Testis (tissue), 3 donors: Measurements from ENCODE around the gene TMEM209. TPM values are rescaled to one million over a fixed set of nuclear protein-coding genes. Genes with fewer than 3 reads are reported as not detected.

Experiments
- DNase-seq: peaks from one replicate; pipeline ENCODE4 v3.0.0-alpha.2; 2019
- H3K27ac ChIP-seq, 2 donors: fragments of 200-600 bp; sonication (generic); one replicate each; pipeline ENCODE4 v1.5.1; 2019
- H3K27me3 ChIP-seq: fragments of 200-600 bp; sonication (generic); one replicate; pipeline ENCODE4 v1.5.1; 2019
- H3K36me3 ChIP-seq: fragments of 200-600 bp; sonication (generic); one replicate; pipeline ENCODE4 v1.5.1; 2017; ENCODE audit warnings: low read depth; ENCODE audit errors: missing control alignments
- H3K4me1 ChIP-seq: fragments of 200-600 bp; sonication (generic); one replicate; pipeline ENCODE4 v1.5.1; 2019
- H3K4me3 ChIP-seq, 2 donors: fragments of 200-600 bp; sonication (generic); one replicate each; pipeline ENCODE4 v1.5.1; 2017 to 2019
- H3K9me3 ChIP-seq: fragments of 200-600 bp; sonication (generic); one replicate; pipeline ENCODE4 v1.5.1; 2017
- POLR2A ChIP-seq: fragments of 450-650 bp; IDR thresholded peaks from one replicate; pipeline ENCODE4 v1.6.1; 2017; ENCODE audit warnings: antibody characterized with exemption, mild to moderate bottlenecking, moderate library complexity
- WGBS, 2 donors: methylation state at CpG; one replicate each; pipeline ENCODE4 v1.1.5; 2018; 5-methylcytosine and 5-hydroxymethylcytosine counted together
- intact Hi-C: fragments of 100-400 bp; cut with DNase I; formaldehyde crosslinking; loops from one replicate; pipeline ENCODE4 v1.15.1; 2023; ENCODE audit warnings: low total_unique reads
- polyA plus RNA-seq: library from polyadenylated mRNA; stranded (reverse); fragments of 350-450 nt; fragmentation: Illumina TruSeq; extraction: RNeasy Lipid Tissue Mini Kit (QIAGEN cat#74804); gene quantifications from one replicate; pipeline ENCODE4 v1.2.3, GENCODE V29; 2014; ENCODE audit warnings: low read depth, low replicate concordance; ENCODE audit not compliant: insufficient read depth
- total RNA-seq, 2 donors: library from RNA; depleted of rRNA; stranded (reverse); fragments of >200 nt; gene quantifications; one replicate each; pipeline ENCODE4 v1.2.3, GENCODE V29; 2016
- TF ChIP-seq, protein P1 (sequence below), 3 experiments: fragments of 450-650 bp in 2 of 3; fragments of 200-600 bp in 1 of 3; sonication (generic) in 1 of 3; IDR thresholded peaks; one replicate each; pipeline ENCODE4 v1.5.1; 2016 to 2019; ENCODE audit warnings: antibody characterized with exemption in 3 of 3, mild to moderate bottlenecking in 2 of 3, moderate library complexity in 1 of 3

TMEM209 gene
- total and polyA plus RNA-seq, 3 donors from 2014 or later = 28.4 to 37.5 (median 33.8) TPM

DNA sequence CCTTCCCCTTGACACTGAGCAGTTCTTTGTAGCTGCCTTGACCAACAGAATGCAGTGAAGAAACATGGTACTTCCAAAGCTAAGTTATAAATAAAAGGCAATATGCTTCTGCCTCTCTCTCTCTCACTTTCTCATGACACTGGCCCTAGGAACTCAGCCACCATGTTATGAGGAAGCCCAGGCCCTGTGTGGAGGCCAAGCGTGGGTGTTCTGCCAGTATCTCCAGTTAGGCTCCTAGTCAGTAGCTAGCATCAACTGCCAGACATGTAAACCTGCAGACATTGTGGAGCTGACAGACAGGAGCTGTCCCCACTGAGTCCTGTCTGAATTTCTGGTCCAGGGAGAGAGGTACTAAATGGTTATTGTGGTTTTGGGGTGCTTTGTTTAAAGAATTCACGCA lies 45.2 kb downstream of the TMEM209 start:
- no peaks in the 10 kb centered on the region for H3K27me3 ChIP-seq
- no peak for DNase-seq
- WGBS, 2 donors = 95 to 96% methylated on average over 2 of the region's 2 CpGs
- intact Hi-C loops = no loop called here
- TF ChIP-seq, protein P1, sequence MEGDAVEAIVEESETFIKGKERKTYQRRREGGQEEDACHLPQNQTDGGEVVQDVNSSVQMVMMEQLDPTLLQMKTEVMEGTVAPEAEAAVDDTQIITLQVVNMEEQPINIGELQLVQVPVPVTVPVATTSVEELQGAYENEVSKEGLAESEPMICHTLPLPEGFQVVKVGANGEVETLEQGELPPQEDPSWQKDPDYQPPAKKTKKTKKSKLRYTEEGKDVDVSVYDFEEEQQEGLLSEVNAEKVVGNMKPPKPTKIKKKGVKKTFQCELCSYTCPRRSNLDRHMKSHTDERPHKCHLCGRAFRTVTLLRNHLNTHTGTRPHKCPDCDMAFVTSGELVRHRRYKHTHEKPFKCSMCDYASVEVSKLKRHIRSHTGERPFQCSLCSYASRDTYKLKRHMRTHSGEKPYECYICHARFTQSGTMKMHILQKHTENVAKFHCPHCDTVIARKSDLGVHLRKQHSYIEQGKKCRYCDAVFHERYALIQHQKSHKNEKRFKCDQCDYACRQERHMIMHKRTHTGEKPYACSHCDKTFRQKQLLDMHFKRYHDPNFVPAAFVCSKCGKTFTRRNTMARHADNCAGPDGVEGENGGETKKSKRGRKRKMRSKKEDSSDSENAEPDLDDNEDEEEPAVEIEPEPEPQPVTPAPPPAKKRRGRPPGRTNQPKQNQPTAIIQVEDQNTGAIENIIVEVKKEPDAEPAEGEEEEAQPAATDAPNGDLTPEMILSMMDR (IDR thresholded peaks at IDR 0.05) = no peak
- no peak for TF ChIP-seq POLR2A
- no peak overlapping the region for H3K27ac ChIP-seq
- H3K4me3 ChIP-seq = no peak overlapping the region
- H3K9me3 ChIP-seq = no peaks in the 10 kb centered on the region
- H3K4me1 ChIP-seq = no peaks in the 10 kb centered on the region
- no peaks in the 10 kb centered on the region for H3K36me3 ChIP-seq

DNA sequence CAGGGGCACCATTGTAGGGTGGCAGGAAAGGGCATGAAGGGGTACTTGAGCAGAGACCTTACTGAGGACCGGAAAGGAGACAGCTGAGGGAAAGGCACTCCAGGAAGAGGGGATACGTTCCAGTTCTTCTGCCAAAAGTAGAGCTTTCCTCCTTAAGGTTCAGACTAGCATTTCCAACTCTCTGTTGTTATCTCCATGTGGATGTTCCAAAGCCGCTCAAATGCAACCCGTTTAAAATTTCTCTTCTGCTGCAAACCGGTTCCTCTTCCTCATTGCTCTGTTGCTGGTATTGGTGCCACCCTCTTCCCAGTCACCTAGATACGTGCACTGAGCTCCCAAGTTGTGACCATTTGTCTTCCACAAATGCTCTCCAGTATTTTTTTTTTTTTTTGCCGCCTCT lies 47.5 kb downstream of the TMEM209 start:
- WGBS, 2 donors = 93 to 94% methylated on average over 7 of the region's 7 CpGs
- H3K27ac ChIP-seq = no peak overlapping the region
- no peaks in the 10 kb centered on the region for H3K27me3 ChIP-seq
- no peak overlapping the region for H3K4me3 ChIP-seq
- TF ChIP-seq, protein P1 (IDR thresholded peaks at IDR 0.05) = no peak
- TF ChIP-seq POLR2A = no peak
- intact Hi-C loops = no loop called here
- no peaks in the 10 kb centered on the region for H3K36me3 ChIP-seq
- peaks cover 12% of the 10 kb centered on the region for H3K4me1 ChIP-seq
- H3K9me3 ChIP-seq = no peaks in the 10 kb centered on the region
- DNase-seq = no peak

DNA sequence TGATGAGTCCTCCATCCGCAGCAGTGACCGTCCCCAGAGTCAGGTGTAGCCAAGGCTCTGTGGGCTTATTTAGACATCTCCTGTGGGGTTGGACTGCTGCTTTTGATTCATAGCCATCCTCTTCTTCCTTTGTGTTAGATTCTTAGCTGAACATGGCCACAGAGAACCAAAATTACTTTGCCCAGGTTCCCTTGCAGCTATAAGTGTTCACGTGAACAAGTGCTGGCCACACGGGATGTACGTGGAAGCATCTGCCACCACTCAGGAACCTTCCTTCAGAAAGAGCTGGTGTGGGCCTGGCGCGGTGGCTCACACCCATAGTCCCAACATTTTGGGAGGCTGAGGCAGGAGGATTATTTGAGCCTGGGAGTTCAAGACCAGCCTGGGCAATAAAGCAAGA lies 49.1 kb downstream of the TMEM209 start:
- WGBS, 2 donors = 94 to 97% methylated on average over 7 of the region's 7 CpGs
- H3K4me3 ChIP-seq = no peak overlapping the region
- no peaks in the 10 kb centered on the region for H3K27me3 ChIP-seq
- no peak for TF ChIP-seq POLR2A
- TF ChIP-seq, protein P1 (IDR thresholded peaks at IDR 0.05) = no peak
- DNase-seq = no peak
- intact Hi-C loops = no loop called here
- peaks cover 12% of the 10 kb centered on the region for H3K4me1 ChIP-seq
- no peaks in the 10 kb centered on the region for H3K9me3 ChIP-seq
- no peak overlapping the region for H3K27ac ChIP-seq
- no peaks in the 10 kb centered on the region for H3K36me3 ChIP-seq

DNA sequence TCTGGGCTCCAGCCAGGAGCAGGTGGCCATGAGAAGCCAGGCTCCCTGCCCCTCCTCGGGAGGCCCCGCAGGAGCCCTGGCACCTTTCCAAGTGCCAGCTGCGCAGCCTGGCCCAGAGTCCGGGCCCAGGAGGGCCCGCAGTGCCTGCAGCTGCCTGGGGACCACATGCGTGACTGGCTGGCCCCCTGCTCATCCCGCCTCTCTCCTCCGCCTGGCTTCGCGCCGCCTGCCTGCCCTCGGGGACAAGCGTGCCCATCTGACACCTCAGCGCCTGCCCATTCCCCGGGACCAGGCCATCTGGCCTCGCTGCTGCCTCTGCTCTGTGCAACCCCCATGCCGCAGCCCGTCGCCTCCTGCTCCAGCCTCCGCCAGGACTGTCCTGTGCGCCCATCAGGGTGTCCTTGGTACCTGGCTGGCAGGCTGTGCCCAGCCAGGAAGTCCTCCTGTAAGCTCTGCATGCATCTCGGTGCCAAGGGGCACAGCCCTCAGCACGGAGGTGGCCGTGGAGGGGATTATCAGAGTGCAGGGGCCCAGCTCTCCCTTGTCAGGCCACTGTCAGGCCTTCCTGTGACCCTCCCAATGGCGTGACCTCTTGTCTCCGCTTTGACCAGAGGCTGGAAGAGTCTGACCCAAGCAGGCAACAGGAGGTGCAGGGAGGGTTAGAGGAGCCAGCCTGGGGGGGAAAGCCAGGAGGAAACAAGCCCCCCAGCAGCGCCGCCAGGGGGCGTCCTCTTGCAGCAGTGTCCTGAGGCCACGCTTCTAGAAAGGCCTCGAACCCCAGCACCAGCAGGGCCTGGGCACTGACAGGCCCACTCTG lies 50.5 kb downstream of the TMEM209 start:
- H3K27me3 ChIP-seq = no peaks in the 10 kb centered on the region
- no peaks in the 10 kb centered on the region for H3K36me3 ChIP-seq
- H3K4me1 ChIP-seq = peaks cover 12% of the 10 kb centered on the region
- DNase-seq = no peak
- no peak overlapping the region for H3K27ac ChIP-seq
- no peak overlapping the region for H3K4me3 ChIP-seq
- TF ChIP-seq POLR2A = no peak
- TF ChIP-seq, protein P1 (IDR thresholded peaks at IDR 0.05) = no peak
- 76 to 86% methylated on average over 11 to 27 of the region's 31 CpGs for WGBS, 2 donors
- H3K9me3 ChIP-seq = no peaks in the 10 kb centered on the region
- intact Hi-C loops = no loop called here

DNA sequence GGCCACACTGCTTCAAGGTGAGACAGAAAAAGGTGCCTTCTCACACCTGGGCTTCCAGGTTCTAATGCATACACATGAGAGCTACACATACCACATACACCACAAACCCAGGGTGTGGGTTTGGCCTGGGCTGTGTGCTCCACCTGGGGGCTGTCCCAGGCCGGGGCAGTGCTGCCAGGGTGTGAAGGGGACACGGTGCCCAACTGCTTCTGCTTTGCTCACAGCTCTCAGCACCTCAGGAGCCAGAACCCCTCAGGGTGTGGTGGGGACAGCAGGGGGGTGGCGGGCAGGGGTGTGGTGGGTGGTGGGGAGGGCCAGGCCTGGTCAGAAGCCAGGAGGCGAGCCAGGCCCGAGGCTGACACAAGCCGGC lies 51.1 kb downstream of the TMEM209 start:
- intact Hi-C loops = no loop called here
- H3K9me3 ChIP-seq = no peaks in the 10 kb centered on the region
- H3K4me1 ChIP-seq = peaks cover 12% of the 10 kb centered on the region
- TF ChIP-seq, protein P1 (IDR thresholded peaks at IDR 0.05) = no peak
- no peak for TF ChIP-seq POLR2A
- no peaks in the 10 kb centered on the region for H3K27me3 ChIP-seq
- H3K4me3 ChIP-seq = no peak overlapping the region
- H3K36me3 ChIP-seq = no peaks in the 10 kb centered on the region
- no peak overlapping the region for H3K27ac ChIP-seq
- no peak for DNase-seq
- 72% methylated on average over 2 of the region's 6 CpGs; no CpG with 5 or more reads in 1 of the 2 donors for WGBS, 2 donors
